Activated CD8-positive, alpha-beta memory T cell treated with anti-CD3 and anti-CD28 coated beads, Interleukin-2, amount 50 U/mL, for 1 hour (primary cell): ENCODE data around the gene GABRG2.

ENCODE experiments used
- DNase-seq: peaks from one replicate; pipeline ENCODE4 v3.0.0-alpha.2; 2020; ENCODE audit errors: extremely low read depth

Gene GABRG2

GRCh38 chr5:162189719-162190118 is 122.1 kb downstream of the GABRG2 start:
- no peak for DNase-seq

GRCh38 chr5:162193012-162193411 is 125.4 kb downstream of the GABRG2 start:
- DNase-seq: no peak

- DNase-seq: no peak
Observed at GRCh38 chr5:162196351-162196750, 128.8 kb downstream of the GABRG2 start.

- no peak for DNase-seq
Observed at GRCh38 chr5:162202285-162202880, 134.8 kb downstream of the GABRG2 start.
